Measurements from ENCODE around the gene KLHL29. TPM values are rescaled to one million over a fixed set of nuclear protein-coding genes. Genes with fewer than 3 reads are reported as not detected.

KLHL29 gene
- total and polyA plus RNA-seq, 2 donors (not counting 1 experiment from before 2014, with no cell fraction given) = 1.3 to 3.4 TPM

GRCh38 chr2:23531280-23531679 lies 146.3 kb downstream of the KLHL29 start:
- TF ChIP-seq EZH2 (IDR thresholded peaks at IDR 0.05; ENCODE audit: borderline replicate concordance, insufficient read depth, low read depth, low read length, poor library complexity, severe bottlenecking) = no peak
- TF ChIP-seq CTCF (IDR thresholded peaks at IDR 0.05) = no peak
- Histone ChIP-seq H3K79me2 (ENCODE audit: control insufficient read depth, insufficient read depth, low read length) (no peaks in the 10 kb centered on the region), H3K27ac (ENCODE audit: low read length in 2 of 2) (no peak overlapping the region), H3K27me3 (replicated peaks in 1 of 4; ENCODE audit: control extremely low read depth in 1 of 4, control insufficient read depth in 3 of 4, insufficient read depth in 4 of 4, low read length in 3 of 4) (no peaks in the 10 kb centered on the region), H3K9ac (ENCODE audit: low read length) (no peak overlapping the region), H3K4me2 (replicated peaks; ENCODE audit: low read depth, low read length, poor library complexity, severe bottlenecking) (no peak overlapping the region), H3K4me1 (ENCODE audit: control insufficient read depth in 2 of 2, insufficient read depth in 2 of 2, low read length in 2 of 2) (peaks cover 15 to 18% of the 10 kb centered on the region in 2 donors), H3K9me3 (ENCODE audit: control extremely low read depth in 1 of 3, control insufficient read depth in 2 of 3, insufficient read depth in 1 of 3, low read length in 2 of 3) (peaks cover 0 to 2% (median 0%) of the 10 kb centered on the region in 3 donors), H3K4me3 (ENCODE audit: control extremely low read depth in 1 of 5, extremely low read depth in 1 of 5, insufficient read depth in 1 of 5, low read depth in 2 of 5, low read length in 4 of 5) (no peak overlapping the region), H4K20me1 (ENCODE audit: control insufficient read depth, insufficient read depth, low read length, poor library complexity, severe bottlenecking) (no peaks in the 10 kb centered on the region), H2AFZ (ENCODE audit: insufficient read depth, low read depth, low read length, poor library complexity, severe bottlenecking) (no peak overlapping the region), H3K36me3 (replicated peaks in 1 of 2; ENCODE audit: control extremely low read depth in 1 of 2, control insufficient read depth in 1 of 2, extremely low read depth in 1 of 2, insufficient read depth in 2 of 2, low read length in 1 of 2) (no peaks in the 10 kb centered on the region)
- H3K9me3 Mint-ChIP-seq (ENCODE audit: insufficient read depth) = no peaks in the 10 kb centered on the region
- H3K27ac Mint-ChIP-seq = no peak overlapping the region
- no peak overlapping the region for H3K4me3 Mint-ChIP-seq
- ChIA-PET POLR2A (no interaction called here), CTCF (no interaction called here)
- no peak for ATAC-seq (ENCODE audit: low read depth)
- DNase-seq = no peak
- 93% methylated on average over 10 of the region's 11 CpGs for WGBS (ENCODE audit: insufficient coverage)
- H3K4me1 Mint-ChIP-seq = peaks cover 22% of the 10 kb centered on the region
- intact Hi-C loops (cut with micrococcal nuclease) = no loop called here
- no peaks in the 10 kb centered on the region for H3K27me3 Mint-ChIP-seq

GRCh38 chr2:23531881-23532280 lies 146.9 kb downstream of the KLHL29 start:
- Histone ChIP-seq H3K4me3 (ENCODE audit: control extremely low read depth in 1 of 5, extremely low read depth in 1 of 5, insufficient read depth in 1 of 5, low read depth in 2 of 5, low read length in 4 of 5) (no peak overlapping the region), H3K27me3 (replicated peaks in 1 of 4; ENCODE audit: control extremely low read depth in 1 of 4, control insufficient read depth in 3 of 4, insufficient read depth in 4 of 4, low read length in 3 of 4) (no peaks in the 10 kb centered on the region), H3K9me3 (ENCODE audit: control extremely low read depth in 1 of 3, control insufficient read depth in 2 of 3, insufficient read depth in 1 of 3, low read length in 2 of 3) (peaks cover 0 to 2% (median 0%) of the 10 kb centered on the region in 3 donors), H2AFZ (ENCODE audit: insufficient read depth, low read depth, low read length, poor library complexity, severe bottlenecking) (peak overlapping the region; percentile 85), H3K4me2 (replicated peaks; ENCODE audit: low read depth, low read length, poor library complexity, severe bottlenecking) (peak overlapping the region; percentile 64), H4K20me1 (ENCODE audit: control insufficient read depth, insufficient read depth, low read length, poor library complexity, severe bottlenecking) (no peaks in the 10 kb centered on the region), H3K4me1 (ENCODE audit: control insufficient read depth in 2 of 2, insufficient read depth in 2 of 2, low read length in 2 of 2) (peaks cover 15 to 18% of the 10 kb centered on the region in 2 donors), H3K27ac (ENCODE audit: low read length in 2 of 2) (no peak overlapping the region), H3K9ac (ENCODE audit: low read length) (peak overlapping the region; percentile 44), H3K79me2 (ENCODE audit: control insufficient read depth, insufficient read depth, low read length) (no peaks in the 10 kb centered on the region), H3K36me3 (replicated peaks in 1 of 2; ENCODE audit: control extremely low read depth in 1 of 2, control insufficient read depth in 1 of 2, extremely low read depth in 1 of 2, insufficient read depth in 2 of 2, low read length in 1 of 2) (no peaks in the 10 kb centered on the region)
- ChIA-PET POLR2A (no interaction called here), CTCF (no interaction called here)
- no peaks in the 10 kb centered on the region for H3K27me3 Mint-ChIP-seq
- H3K4me3 Mint-ChIP-seq = peak overlapping the region; percentile 86
- DNase-seq (no peak), ATAC-seq (ENCODE audit: low read depth) (no peak)
- intact Hi-C loops (cut with micrococcal nuclease) = no loop called here
- 87% methylated on average over 4 of the region's 8 CpGs for WGBS (ENCODE audit: insufficient coverage)
- no peak overlapping the region for H3K27ac Mint-ChIP-seq
- no peak for TF ChIP-seq EZH2 (IDR thresholded peaks at IDR 0.05; ENCODE audit: borderline replicate concordance, insufficient read depth, low read depth, low read length, poor library complexity, severe bottlenecking)
- no peak for TF ChIP-seq CTCF (IDR thresholded peaks at IDR 0.05)
- H3K9me3 Mint-ChIP-seq (ENCODE audit: insufficient read depth) = no peaks in the 10 kb centered on the region
- H3K4me1 Mint-ChIP-seq = peaks cover 22% of the 10 kb centered on the region

All from B cell (primary cell).